Spinal cord (tissue), 10 donors: ENCODE results near the gene PLLP. TPM values are rescaled to one million over a fixed set of nuclear protein-coding genes. Genes with fewer than 3 reads are reported as not detected.

Experiments
- DNase-seq, 6 donors: peaks; one replicate each; pipeline versions ENCODE4 v3.0.0 to v3.0.0-alpha.2; 2013 to 2015; ENCODE audit warnings: low spot score in 6 of 6, low read depth in 4 of 6
- H3K27ac ChIP-seq: one replicate; pipeline ENCODE4 v1.5.1; 2013; ENCODE audit warnings: low read depth, low read length, control low read depth
- H3K27me3 ChIP-seq: one replicate; pipeline ENCODE4 v1.6.1; 2013; ENCODE audit warnings: low read length; ENCODE audit not compliant: control insufficient read depth, insufficient read depth
- H3K36me3 ChIP-seq: one replicate; pipeline ENCODE4 v1.6.1; 2013; ENCODE audit warnings: low read length; ENCODE audit not compliant: control insufficient read depth, insufficient read depth
- H3K4me1 ChIP-seq: one replicate; pipeline ENCODE4 v1.6.1; 2013; ENCODE audit warnings: low read length; ENCODE audit not compliant: control insufficient read depth, insufficient read depth
- H3K4me3 ChIP-seq: one replicate; pipeline ENCODE4 v1.5.1; 2013; ENCODE audit warnings: low read depth, low read length, control low read depth
- H3K9me3 ChIP-seq: one replicate; pipeline ENCODE4 v1.6.1; 2013; ENCODE audit warnings: low read length; ENCODE audit not compliant: control insufficient read depth, insufficient read depth
- WGBS: methylation state at CpG from one replicate; pipeline ENCODE4 v1.1.5; 2013; ENCODE audit warnings: missing lambda C conversion rate; ENCODE audit not compliant: insufficient coverage; 5-methylcytosine and 5-hydroxymethylcytosine counted together
- polyA plus RNA-seq, 2 donors: library from polyadenylated mRNA; unstranded; fragments of 120-200 nt; gene quantifications; one replicate each; pipeline ENCODE4 v1.2.1, GENCODE V29; 2013; ENCODE audit not compliant: insufficient read length in 2 of 2
- total RNA-seq, 2 donors: library from RNA; depleted of rRNA in 1 of 2; stranded (reverse); fragments of 120-200 nt in 1 of 2; fragments of >200 nt in 1 of 2; gene quantifications; one replicate each; pipeline versions ENCODE4 v1.2.3 to v1.2.4, GENCODE V29; 2013 to 2014
- donor health status: healthy.

The PLLP gene
- total and polyA plus RNA-seq, 4 donors: 19.1 to 38.1 (median 29.3) TPM

DNA sequence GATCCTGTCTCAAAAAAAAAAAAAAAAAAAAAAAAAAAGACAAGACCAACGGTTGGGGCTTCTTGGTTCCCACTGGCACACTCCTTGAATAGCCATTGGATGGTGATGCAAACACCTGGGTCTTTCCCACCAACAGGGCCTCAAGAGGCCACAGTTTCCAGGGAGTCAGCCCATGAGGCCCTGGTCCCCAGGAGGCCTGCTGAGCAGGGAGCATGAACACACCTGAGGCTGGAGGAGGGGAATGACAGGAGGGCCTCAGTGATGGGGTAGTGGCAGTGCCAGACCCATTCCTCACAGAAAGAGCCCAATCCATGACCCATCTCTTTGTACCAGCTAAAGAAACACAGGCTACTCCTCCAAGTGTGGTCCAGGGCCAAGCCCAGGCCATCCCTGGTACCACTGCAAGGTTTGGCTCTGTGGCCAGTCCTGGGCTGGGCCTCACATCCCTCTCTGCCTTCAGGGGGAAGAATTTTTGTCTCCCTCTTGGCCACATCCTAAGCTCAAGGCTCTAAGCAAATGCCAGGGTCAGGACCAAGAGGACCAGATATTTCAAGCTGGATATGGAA is 25.5 kb downstream of the PLLP start:
- Histone ChIP-seq H3K27ac (peak overlapping the region; percentile 21), H3K9me3 (no peaks in the 10 kb centered on the region), H3K27me3 (no peaks in the 10 kb centered on the region), H3K4me1 (peaks cover 31% of the 10 kb centered on the region), H3K4me3 (no peak overlapping the region), H3K36me3 (peaks cover 35% of the 10 kb centered on the region)
- no peak for DNase-seq
- WGBS: no CpG with 5 or more reads among the region's 1 CpG

DNA sequence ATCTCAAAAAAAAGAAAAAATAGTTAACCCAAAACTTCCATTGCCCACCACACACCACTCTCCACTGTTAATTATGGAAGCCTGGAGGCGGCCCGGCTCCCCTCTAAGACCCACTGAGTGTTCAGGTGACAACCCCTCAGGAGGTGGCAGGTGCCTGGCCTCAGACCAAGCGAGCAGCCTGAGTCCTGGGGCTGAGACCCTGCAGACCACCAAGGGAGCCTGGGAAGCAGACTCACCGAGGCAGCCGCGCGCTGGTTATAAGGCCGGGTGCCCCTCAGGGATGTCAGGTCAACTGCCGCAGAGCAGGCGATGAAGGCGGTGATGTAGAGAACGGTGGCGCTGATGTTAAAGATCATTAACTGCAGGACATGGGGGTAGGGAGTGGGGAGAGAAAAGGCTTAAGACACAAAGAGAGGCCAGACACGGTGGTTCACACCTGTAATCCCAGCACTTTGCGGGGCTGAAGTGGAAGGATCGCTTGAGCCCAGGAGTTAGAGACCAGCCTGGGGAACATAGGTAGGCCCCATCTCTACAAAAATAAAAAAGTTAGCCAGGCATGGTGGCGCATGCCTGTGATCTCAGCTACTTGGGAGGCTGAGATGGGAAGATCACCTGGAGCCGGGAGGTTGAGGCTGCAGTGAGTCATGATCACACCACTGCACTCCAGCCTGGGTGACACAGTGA is 26.1 kb downstream of the PLLP start:
- WGBS: 95% methylated on average over 15 of the region's 18 CpGs

DNA sequence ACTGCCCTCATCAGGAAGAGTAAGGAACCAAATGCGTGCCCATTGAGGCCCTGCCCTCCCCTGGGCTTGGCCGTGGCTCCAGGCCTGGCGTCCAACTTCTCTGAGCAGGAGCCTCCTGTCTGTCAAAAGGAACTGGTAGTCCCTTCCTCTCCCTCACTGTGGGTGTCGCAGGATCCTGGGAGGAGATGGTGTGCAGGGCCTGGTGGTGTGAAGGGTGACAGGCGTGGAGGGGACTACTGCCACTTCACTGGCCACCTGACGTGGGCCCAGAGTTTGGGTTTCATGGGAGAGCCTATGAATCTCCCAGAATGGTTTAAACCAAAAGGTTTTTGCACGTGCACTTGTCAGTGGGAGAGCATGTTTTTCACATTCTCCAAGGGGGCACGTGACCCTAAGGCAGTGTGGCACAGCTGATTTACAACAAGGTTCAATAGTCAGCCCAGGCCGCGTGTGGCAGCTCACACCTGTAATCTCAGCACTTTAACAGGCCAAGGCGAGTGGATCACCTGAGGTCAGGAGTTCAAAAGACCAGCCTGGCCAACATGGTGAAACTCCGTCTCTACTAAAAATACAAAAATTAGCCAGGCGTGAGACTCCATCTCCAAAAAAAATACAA is 26.9 kb downstream of the PLLP start:
- no peaks in the 10 kb centered on the region for H3K27me3 ChIP-seq
- peaks cover 42% of the 10 kb centered on the region for H3K36me3 ChIP-seq
- no peak overlapping the region for H3K27ac ChIP-seq
- DNase-seq: no peak
- H3K4me3 ChIP-seq: no peak overlapping the region
- H3K4me1 ChIP-seq: peaks cover 24% of the 10 kb centered on the region
- WGBS: 91% methylated on average over 8 of the region's 13 CpGs
- H3K9me3 ChIP-seq: no peaks in the 10 kb centered on the region

More for the DNA sequence above, 26.1 kb downstream of the PLLP start:
- H3K27ac ChIP-seq: no peak overlapping the region
- H3K4me1 ChIP-seq: peaks cover 31% of the 10 kb centered on the region
- peaks cover 40% of the 10 kb centered on the region for H3K36me3 ChIP-seq
- H3K4me3 ChIP-seq: no peak overlapping the region
- H3K27me3 ChIP-seq: no peaks in the 10 kb centered on the region
- H3K9me3 ChIP-seq: no peaks in the 10 kb centered on the region
- no peak for DNase-seq

DNA sequence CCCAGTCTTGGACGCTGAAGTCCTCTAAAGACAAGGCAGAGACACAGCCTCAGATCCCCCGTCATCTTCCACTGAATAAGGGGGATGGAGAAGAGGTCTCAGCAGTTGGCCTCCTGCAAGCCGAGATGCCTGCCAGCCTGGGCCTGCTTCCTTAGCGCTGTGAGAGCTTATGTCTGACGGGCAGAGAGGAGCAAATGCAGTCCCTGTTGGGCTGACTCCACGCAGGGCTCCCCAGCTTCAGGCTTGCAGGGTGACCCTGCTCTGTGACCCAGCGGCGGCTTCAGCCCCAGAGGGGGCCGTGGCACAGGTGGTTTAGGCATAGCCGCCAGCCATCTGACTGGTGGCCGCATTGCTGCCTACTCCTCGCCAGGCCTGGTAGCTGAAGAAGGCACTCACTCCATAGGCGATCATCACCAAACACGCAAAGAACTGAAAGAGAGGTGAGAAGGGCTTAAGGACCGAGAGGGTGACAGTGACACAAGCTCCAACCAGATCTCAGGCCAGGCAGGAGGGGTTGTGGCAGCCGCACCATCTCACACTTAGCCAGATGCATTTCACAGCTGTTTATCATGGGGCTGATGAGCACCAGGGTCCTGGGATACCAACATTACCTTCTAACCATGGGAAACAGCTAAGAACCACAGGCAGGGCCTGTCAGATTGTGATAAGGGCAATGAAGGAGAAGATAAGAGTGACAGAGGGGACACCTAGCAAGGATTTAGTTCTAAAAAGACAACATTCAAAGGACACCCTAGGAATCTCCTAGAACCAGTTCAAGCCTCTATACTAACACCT is 27.7 kb downstream of the PLLP start:
- DNase-seq: no peak
- Histone ChIP-seq H3K27me3 (no peaks in the 10 kb centered on the region), H3K36me3 (peaks cover 50% of the 10 kb centered on the region), H3K4me3 (no peak overlapping the region), H3K9me3 (no peaks in the 10 kb centered on the region), H3K4me1 (peaks cover 22% of the 10 kb centered on the region), H3K27ac (no peak overlapping the region)
- WGBS: 88% methylated on average over 12 of the region's 16 CpGs

DNA sequence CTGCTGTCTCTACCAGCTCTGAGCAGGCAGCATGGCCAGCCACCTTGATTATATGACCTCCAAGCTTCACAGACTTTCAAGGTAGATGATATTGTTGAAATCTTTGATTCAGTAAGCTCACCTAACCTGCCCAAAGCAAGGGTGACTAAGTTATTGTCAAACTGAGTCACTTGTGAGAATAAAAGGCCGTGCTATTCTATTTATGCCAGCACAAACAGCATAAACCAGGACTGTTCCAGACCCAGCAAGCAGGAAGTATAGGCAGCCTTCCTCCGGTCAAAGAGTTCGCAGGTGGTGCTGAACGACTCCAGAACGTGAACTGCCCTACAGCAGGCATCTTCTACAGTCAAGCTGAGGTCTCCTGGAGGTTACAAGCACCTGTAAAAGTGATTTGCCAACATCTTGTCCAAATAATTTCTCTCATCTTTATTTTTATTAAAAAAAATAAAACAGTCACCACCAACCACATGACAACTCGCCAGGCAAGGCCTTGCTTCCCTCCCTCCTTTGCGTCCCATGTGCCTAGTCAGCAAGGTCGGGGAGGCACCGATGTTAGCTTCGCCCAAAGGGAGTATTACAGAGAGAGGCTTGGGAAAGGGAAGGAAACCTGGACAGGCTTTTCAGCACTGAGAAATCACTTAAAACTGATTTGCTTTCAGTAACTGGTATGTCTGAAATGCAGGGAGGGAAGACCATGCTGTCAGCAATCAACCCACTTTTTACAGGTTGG is 28.6 kb downstream of the PLLP start:
- H3K4me1 ChIP-seq: peaks cover 20% of the 10 kb centered on the region
- WGBS: 89% methylated on average over 5 of the region's 10 CpGs
- H3K4me3 ChIP-seq: no peak overlapping the region
- no peaks in the 10 kb centered on the region for H3K9me3 ChIP-seq
- H3K27me3 ChIP-seq: no peaks in the 10 kb centered on the region
- DNase-seq: no peak
- H3K27ac ChIP-seq: no peak overlapping the region
- H3K36me3 ChIP-seq: peaks cover 59% of the 10 kb centered on the region

DNA sequence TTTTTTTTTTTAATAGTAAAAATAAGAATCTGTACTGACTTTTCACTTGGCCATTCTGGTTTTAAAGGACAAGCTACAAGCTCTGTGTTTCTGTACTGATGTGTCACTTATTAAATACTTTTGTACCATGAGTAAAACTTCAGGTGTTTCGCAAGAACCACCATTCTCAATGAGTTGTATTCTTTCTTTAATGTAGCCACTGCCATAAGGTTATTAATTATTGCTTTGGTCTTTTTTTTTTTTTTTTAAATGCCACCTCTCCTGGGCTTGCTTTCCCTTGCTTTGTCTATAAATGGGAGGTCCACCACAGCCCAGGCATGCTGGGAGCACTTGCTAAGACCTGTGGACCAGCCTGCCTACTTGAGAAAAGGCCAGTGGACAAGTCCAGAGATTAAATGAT is 31.0 kb downstream of the PLLP start:
- H3K4me3 ChIP-seq: no peak overlapping the region
- peaks cover 79% of the 10 kb centered on the region for H3K36me3 ChIP-seq
- no peak for DNase-seq
- H3K27ac ChIP-seq: no peak overlapping the region
- no peaks in the 10 kb centered on the region for H3K27me3 ChIP-seq
- WGBS: no CpG with 5 or more reads among the region's 1 CpG
- H3K9me3 ChIP-seq: no peaks in the 10 kb centered on the region
- H3K4me1 ChIP-seq: no peaks in the 10 kb centered on the region

DNA sequence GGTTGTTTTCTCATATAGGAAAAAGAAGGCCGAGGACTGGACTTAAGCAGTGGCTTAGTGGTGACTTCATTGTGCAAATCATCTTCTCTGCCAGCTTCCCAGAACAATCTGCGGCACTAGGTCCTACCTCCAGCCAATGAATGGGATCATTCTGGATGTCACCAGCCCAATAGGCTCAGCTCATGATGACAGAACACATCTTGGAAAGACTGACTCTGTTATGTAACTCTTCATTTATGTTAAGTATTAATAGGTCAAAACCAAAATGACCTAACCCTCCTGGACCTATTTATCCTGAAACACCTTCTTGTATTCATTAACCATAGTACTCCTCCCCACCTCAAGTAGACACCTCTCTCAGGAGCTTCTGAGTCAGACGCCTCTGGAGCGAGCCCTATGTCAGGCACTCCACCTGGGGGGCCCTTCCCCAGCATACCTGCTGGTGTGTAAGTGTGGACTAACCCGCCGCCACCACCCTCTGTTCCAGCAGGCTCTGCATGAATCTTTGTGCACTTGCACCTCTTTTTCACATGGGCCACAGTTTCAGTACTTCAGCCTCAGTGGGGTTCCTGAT is 32.2 kb downstream of the PLLP start:
- no peaks in the 10 kb centered on the region for H3K4me1 ChIP-seq
- H3K9me3 ChIP-seq: no peaks in the 10 kb centered on the region
- no peaks in the 10 kb centered on the region for H3K27me3 ChIP-seq
- H3K27ac ChIP-seq: no peak overlapping the region
- WGBS: 96% methylated on average over 4 of the region's 6 CpGs
- peaks cover 77% of the 10 kb centered on the region for H3K36me3 ChIP-seq
- no peak for DNase-seq
- no peak overlapping the region for H3K4me3 ChIP-seq

DNA sequence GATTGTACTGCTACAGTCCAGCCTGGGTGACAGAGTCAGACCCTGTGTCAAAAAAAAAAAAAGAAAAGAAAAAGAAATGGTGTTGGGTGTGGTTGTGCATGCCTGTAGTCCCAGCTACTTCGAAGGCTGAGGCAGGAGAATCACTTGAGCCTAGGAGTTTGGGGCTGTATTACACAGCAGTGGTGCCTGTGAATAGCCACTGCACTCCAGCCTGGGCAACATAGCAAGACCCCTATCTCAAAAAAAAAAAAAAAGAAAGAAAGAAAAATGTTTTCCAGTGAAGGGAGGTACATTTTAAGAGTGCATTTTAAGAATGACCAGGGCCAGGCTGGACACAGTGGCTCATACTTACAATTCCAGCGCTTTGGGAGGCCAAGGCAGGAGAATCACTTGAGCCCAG is 33.1 kb downstream of the PLLP start:
- Histone ChIP-seq H3K36me3 (peaks cover 73% of the 10 kb centered on the region), H3K4me1 (peaks cover 2% of the 10 kb centered on the region), H3K4me3 (no peak overlapping the region), H3K27ac (no peak overlapping the region), H3K27me3 (no peaks in the 10 kb centered on the region), H3K9me3 (no peaks in the 10 kb centered on the region)
- WGBS: 71% methylated on average over 1 of the region's 2 CpGs
- DNase-seq: no peak
